Kidney (tissue), 14 donors: Measurements from ENCODE around the gene MOB3B. TPM values are rescaled to one million over a fixed set of nuclear protein-coding genes. Genes with fewer than 3 reads are reported as not detected.

Experiments
- DNase-seq, 5 donors: peaks; one replicate each; pipeline ENCODE4 v3.0.0-alpha.2; 2013 to 2020
- FAIRE-seq: peaks from 2 replicates; lab custom pipeline; 2012; peaks lifted over from hg19 to GRCh38; lab: Jason Lieb, UNC
- H3K27ac ChIP-seq, 2 donors: one replicate each; pipeline ENCODE4 v1.7.0; 2013; ENCODE audit warnings: low read depth in 2 of 2, low read length in 2 of 2, inconsistent platforms in 1 of 2
- H3K27me3 ChIP-seq: one replicate; pipeline ENCODE4 v1.7.1; 2013; ENCODE audit warnings: low read length, inconsistent platforms; ENCODE audit not compliant: control insufficient read depth, insufficient read depth
- H3K36me3 ChIP-seq, 3 donors: one replicate each; pipeline versions ENCODE4 v1.7.0 to v1.7.1; 2013; ENCODE audit warnings: low read length in 3 of 3, control low read depth in 1 of 3, inconsistent platforms in 1 of 3; ENCODE audit not compliant: insufficient read depth in 3 of 3, control insufficient read depth in 2 of 3
- H3K4me1 ChIP-seq, 3 donors: one replicate each; pipeline versions ENCODE4 v1.7.0 to v1.7.1; 2013; ENCODE audit warnings: low read length in 3 of 3, inconsistent platforms in 1 of 3, low read depth in 1 of 3; ENCODE audit not compliant: control insufficient read depth in 2 of 3, insufficient read depth in 2 of 3
- H3K4me3 ChIP-seq, 3 donors: one replicate each; pipeline versions ENCODE4 v1.7.0 to v1.8.1; 2013; ENCODE audit warnings: low read length in 3 of 3, control low read depth in 1 of 3, inconsistent platforms in 1 of 3
- H3K9ac ChIP-seq, 3 donors: one replicate each; pipeline versions ENCODE4 v1.7.0 to v1.7.1; 2013; ENCODE audit warnings: low read length in 3 of 3, control low read depth in 1 of 3, inconsistent platforms in 1 of 3
- H3K9me3 ChIP-seq, 3 donors: one replicate each; pipeline versions ENCODE4 v1.7.0 to v1.7.1; 2013; ENCODE audit warnings: low read length in 3 of 3, control low read depth in 1 of 3, inconsistent platforms in 1 of 3; ENCODE audit not compliant: control insufficient read depth in 2 of 3, insufficient read depth in 1 of 3
- intact Hi-C: fragments of 100-400 bp; cut with DNase I; formaldehyde crosslinking; loops from one replicate; pipeline ENCODE4 v1.11.1; 2022
- polyA plus RNA-seq: library from polyadenylated mRNA; stranded (reverse); fragments of 350-450 nt; fragmentation: Illumina TruSeq; extraction: RNeasy Lipid Tissue Mini Kit (QIAGEN cat#74804); gene quantifications from one replicate; pipeline ENCODE4 v1.2.3, GENCODE V29; 2014; ENCODE audit warnings: low read depth, low replicate concordance; ENCODE audit not compliant: insufficient read depth
- total RNA-seq: library from RNA; stranded (reverse); fragmentation: NEBNext Ultra II Directional; extraction: Animal tissue kit (Norgen Biotek cat#: 25700); gene quantifications from one replicate; pipeline ENCODE4 v1.2.1, GENCODE V29; 2021
- TF ChIP-seq, protein P1 (sequence below): IDR thresholded peaks from 3 replicates; pipeline ENCODE4 v1.5.1; 2012; ENCODE audit warnings: mild to moderate bottlenecking, moderate library complexity, borderline replicate concordance; ENCODE audit not compliant: insufficient read depth; ENCODE audit errors: extremely low read depth
- donor health status: control.
- donor health status: control.
- donor health status: control.
- donor health status: control.
- donor health status: control.
- donor health status: DM: yes; HTN: yes; CAD: no.
- donor health status: Normal renal cell carcinoma (clear cell type).

The MOB3B gene
- total and polyA plus RNA-seq, 2 donors from 2014 or later, result 5.9 to 22.5 TPM

DNA sequence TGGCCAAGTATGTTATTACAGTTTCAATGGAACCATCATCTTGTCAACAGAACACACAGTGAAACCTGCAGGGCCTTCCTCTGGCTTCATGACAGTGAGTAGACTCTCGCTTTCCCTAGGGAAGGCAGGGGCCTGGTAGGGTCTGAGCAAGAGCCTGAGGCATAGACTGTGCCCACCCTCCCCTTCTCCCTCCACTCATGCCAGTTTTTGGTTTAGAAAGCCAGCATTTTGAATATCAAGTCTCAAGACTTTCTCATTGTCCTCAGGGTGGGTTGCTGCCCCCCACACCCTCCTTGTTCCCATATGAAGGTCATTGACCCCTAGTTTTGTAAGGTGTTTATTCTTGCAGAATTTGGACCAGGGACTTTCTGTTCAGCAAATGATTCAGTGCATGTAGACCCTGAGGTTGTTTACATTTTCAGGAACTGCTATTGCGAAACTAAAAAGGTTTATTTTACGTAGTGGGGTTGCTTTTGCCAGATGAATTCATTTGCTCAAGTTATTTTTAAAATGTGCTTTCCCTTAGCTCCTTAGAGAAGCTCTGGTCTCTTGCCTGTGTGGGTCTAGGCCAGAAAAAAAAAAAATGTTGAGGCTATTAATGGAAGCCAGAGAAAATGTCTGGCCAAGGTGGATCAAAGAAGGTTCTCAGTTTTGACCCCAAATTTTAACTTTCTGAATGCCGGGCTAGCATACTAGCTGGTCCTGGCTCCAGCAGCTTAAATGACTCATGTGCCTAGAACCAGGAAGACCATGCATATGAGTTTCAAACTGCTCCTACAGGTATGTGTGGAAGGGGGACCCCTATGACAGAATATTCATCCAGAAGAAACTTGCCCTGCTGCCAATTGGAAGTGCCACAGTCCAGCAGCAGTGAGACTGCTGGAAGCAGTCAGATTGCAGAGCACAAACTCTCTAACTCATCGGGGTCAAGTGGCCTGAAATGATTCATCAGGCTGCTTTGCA lies 10.1 kb upstream of the MOB3B start:
- Histone ChIP-seq H3K4me1 (peaks cover 0 to 23% (median 18%) of the 10 kb centered on the region in 3 donors), H3K36me3 (peaks cover 0 to 2% (median 2%) of the 10 kb centered on the region in 3 donors), H3K9me3 (no peaks in the 10 kb centered on the region), H3K4me3 (no peak overlapping the region), H3K27ac (peak overlapping the region; percentile 35 to 77), H3K27me3 (no peaks in the 10 kb centered on the region), H3K9ac (no peak overlapping the region)
- intact Hi-C loops, result no loop called here
- TF ChIP-seq, protein P1, sequence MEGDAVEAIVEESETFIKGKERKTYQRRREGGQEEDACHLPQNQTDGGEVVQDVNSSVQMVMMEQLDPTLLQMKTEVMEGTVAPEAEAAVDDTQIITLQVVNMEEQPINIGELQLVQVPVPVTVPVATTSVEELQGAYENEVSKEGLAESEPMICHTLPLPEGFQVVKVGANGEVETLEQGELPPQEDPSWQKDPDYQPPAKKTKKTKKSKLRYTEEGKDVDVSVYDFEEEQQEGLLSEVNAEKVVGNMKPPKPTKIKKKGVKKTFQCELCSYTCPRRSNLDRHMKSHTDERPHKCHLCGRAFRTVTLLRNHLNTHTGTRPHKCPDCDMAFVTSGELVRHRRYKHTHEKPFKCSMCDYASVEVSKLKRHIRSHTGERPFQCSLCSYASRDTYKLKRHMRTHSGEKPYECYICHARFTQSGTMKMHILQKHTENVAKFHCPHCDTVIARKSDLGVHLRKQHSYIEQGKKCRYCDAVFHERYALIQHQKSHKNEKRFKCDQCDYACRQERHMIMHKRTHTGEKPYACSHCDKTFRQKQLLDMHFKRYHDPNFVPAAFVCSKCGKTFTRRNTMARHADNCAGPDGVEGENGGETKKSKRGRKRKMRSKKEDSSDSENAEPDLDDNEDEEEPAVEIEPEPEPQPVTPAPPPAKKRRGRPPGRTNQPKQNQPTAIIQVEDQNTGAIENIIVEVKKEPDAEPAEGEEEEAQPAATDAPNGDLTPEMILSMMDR, result no peak
- DNase-seq (peak in 1 of 5 donors; percentile 49), FAIRE-seq (no peak)

DNA sequence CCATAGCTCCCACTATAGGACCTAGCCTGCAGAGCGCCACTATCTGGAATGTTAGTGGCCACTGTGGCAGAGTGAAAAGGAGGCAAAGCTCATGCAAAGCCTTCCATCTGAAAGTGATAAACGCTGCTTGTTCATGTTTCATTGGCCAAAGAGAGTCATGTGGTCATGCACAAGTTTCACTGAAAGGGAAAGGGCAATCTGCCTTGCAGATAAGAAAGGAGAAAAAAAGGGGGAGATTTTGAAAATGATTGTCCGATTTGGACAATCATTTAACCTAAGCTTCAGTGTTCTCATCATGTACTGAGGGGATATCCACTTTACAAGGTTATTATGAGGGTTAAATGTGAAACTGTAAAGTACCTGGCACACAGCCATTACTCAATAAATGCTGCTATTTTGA lies 9.0 kb upstream of the MOB3B start:
- DNase-seq (peak in 3 of 5 donors; percentile 21 to 69 (median 53)), FAIRE-seq (no peak)
- intact Hi-C loops, result no loop called here
- H3K4me1 ChIP-seq, result peaks cover 5 to 25% (median 18%) of the 10 kb centered on the region in 3 donors
- TF ChIP-seq, protein P1, result no peak
- peak overlapping the region in 1 of 3 donors; percentile 7 for H3K9ac ChIP-seq
- peak overlapping the region in 2 of 3 donors; percentile 32 to 33 for H3K4me3 ChIP-seq
- no peaks in the 10 kb centered on the region for H3K9me3 ChIP-seq
- no peaks in the 10 kb centered on the region for H3K27me3 ChIP-seq
- H3K36me3 ChIP-seq, result peaks cover 0 to 2% (median 2%) of the 10 kb centered on the region in 3 donors
- H3K27ac ChIP-seq, result peak overlapping the region; percentile 35 to 66

DNA sequence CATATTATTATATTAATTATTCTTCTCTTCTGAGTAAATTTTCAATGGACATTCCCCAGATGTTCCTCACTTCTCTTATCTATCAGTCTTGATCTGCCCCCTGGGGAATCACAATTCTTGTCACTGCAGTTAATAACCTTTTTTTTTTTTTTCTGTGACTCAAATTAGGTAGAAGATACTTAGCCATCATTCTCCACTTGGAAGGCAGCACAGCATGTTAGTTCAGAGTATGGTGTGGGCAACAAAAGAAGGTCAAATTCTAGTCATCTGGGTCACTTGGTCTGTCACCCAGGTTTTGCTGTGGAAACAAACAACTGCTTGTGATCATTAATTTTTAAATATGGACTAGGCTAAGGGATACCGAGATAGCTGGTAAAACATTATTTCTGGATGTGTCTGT lies 8.1 kb upstream of the MOB3B start:
- Histone ChIP-seq H3K9me3 (no peaks in the 10 kb centered on the region), H3K27ac (peak overlapping the region; percentile 19 to 66), H3K4me3 (no peak overlapping the region), H3K9ac (no peak overlapping the region), H3K27me3 (no peaks in the 10 kb centered on the region), H3K36me3 (peaks cover 0 to 2% (median 0%) of the 10 kb centered on the region in 3 donors), H3K4me1 (peaks cover 5 to 25% (median 18%) of the 10 kb centered on the region in 3 donors)
- FAIRE-seq (no peak), DNase-seq (no peak)
- intact Hi-C loops, result no loop called here
- TF ChIP-seq, protein P1, result no peak
